GM19351 (cell line): Measurements from ENCODE around the gene RNF26.
"Not testable (repeated sequence)": the region's sequence is repeated elsewhere in the genome, so short reads cannot be mapped to it uniquely, and the experiment has no call there.

Experiments used
- ATAC-seq: cut with Tn5 transposase; IDR thresholded peaks from one replicate; pipeline ENCODE4 v1.9.1; 2021; ENCODE audit warnings: mild to moderate bottlenecking, moderate library complexity; ENCODE audit not compliant: unreplicated experiment

Gene RNF26

DNA sequence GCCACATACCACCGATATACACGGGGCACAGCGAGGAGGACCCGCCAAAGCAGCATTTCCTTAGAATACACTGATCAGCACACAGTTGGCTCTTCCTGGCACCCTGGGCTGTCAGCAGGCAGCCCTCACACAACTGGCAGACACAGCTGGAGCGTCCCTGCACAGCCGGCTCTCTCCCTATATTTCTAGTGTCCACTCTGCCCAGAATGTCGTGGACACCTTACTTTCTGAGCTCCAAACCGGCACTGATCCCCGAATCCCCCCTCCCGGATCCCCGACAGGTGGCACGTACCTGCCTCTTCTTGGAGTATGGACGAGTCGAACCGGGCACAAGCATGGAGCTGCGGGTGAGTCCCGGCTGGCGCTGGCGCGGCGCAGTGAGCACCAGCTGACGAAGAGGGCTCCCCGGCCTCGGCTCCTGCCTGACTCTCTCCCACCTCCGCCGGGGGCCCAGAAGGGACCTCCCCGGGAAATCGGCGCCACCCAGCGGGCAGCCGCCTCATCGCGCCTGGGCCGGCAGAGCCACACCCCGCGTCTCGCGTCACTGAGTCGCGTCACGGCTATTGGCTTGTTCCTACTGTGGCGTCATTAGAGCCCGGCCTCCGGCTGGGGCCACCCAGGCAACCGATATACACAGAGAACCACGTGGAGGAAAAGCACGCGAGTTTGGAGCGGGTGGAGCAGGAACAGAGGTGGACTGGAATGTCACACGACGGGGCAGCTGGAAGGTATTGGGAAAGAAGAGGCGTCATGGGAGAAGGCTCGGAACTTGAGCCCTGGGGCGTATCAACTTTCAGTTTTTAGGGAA is 47.1 kb downstream of the RNF26 start, which contains the start of gene USP2:
Gene USP2, minus strand, starts transcription at position 510 of the 808 bp plus-strand sequence. CDS start 8,210 bp downstream, outside the sequence.
- peak; percentile 99 for ATAC-seq

DNA sequence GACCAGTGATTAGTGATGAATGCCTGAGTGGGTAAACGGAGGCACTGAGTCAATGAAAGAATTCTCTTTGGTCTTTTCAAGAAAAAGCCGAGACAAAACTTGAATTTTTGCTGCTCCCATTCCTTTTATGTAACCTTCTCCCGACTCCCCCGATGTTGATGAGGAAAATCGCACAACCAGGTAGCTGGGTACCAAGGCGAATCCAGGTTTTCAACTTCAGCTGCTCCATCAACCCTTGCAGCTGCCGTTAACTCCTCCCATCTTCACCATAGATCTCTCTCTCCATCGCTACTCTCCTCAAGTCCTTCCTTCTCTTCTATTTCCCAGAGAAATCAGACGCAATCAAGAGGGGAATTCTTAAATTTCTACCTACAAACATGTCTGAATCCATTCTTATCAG is 47.8 kb downstream of the RNF26 start:
- no peak for ATAC-seq

DNA sequence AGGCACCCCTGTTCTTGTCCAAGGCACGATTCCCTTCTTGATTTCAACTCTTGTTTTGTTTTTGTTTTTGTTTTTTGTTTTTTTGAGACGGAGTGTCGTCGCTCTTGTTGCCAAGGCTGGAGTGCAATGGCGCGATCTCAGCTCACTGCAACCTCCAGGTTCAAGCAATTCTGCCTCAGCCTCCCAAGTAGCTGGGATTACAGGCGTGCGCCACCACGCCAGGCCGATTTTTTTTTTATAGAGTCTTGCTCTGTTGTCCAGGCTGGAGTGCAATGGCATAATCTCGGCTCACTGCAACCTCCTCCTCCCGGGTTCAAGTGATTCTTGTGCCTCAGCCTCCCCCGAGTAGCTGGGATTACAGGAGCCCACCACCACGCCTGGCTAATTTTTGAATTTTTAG is 48.2 kb downstream of the RNF26 start:
- ATAC-seq = not testable (repeated sequence)

DNA sequence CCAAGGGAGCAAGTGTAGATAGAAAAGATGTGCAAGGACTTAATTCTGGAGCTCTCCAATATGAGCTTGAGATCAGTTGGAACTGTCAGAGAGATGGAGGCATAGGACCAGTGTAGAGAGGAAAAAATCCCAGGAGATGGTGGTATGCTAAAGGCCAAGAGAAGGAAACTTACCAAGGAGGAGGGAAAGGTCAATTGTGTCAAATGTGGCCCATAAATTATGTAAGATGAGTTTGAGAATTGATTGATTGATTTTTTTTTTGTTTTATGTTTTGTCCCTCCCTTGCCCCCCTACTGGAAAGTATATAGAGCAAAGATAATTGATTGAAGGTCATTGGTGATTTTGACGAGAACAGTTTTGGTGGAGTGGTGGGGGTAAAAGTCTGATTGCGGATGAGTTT is 50.0 kb downstream of the RNF26 start:
- ATAC-seq = no peak
